Fibroblast of lung (primary cell): ENCODE measurements around the gene BAX. TPM values are rescaled to one million over a fixed set of nuclear protein-coding genes. Genes with fewer than 3 reads are reported as not detected.

Experiments used
- DNase-seq, 2 donors: peaks; one replicate each; pipeline versions ENCODE4 v3.0.0 to v3.0.0-alpha.2; 2010; ENCODE audit warnings: low read depth in 2 of 2
- H2AFZ ChIP-seq: 2 replicates; pipeline ENCODE4 v1.5.1; 2012; ENCODE audit warnings: low read length, control low read depth, inconsistent platforms
- H3K27ac ChIP-seq: 2 replicates; pipeline ENCODE4 v1.5.1; 2011; ENCODE audit warnings: low read length, control low read depth; ENCODE audit not compliant: insufficient read depth
- H3K27me3 ChIP-seq: 2 replicates; pipeline ENCODE4 v1.5.1; 2011; ENCODE audit warnings: mild to moderate bottlenecking, low read length; ENCODE audit not compliant: control insufficient read depth, insufficient read depth
- H3K36me3 ChIP-seq: 2 replicates; pipeline ENCODE4 v1.5.1; 2011; ENCODE audit warnings: low read length; ENCODE audit not compliant: control insufficient read depth, insufficient read depth
- H3K4me1 ChIP-seq: 2 replicates; pipeline ENCODE4 v1.5.1; 2011; ENCODE audit warnings: low read length; ENCODE audit not compliant: control insufficient read depth, insufficient read depth; ENCODE audit errors: extremely low read depth
- H3K4me2 ChIP-seq: 2 replicates; pipeline ENCODE4 v1.5.1; 2011; ENCODE audit warnings: low read length, control low read depth; ENCODE audit not compliant: insufficient read depth; ENCODE audit errors: extremely low read depth
- H3K4me3 ChIP-seq, 4 experiments: fragments of 200-600 bp in 1 of 4; sonication (generic) in 1 of 4; replicated peaks in 1 of 4; 2 replicates each; pipeline ENCODE4 v1.5.1; 2011 to 2016; ENCODE audit warnings: low read length in 4 of 4, low read depth in 3 of 4, mild to moderate bottlenecking in 3 of 4, control low read depth in 2 of 4, inconsistent platforms in 1 of 4, mixed read lengths in 1 of 4; ENCODE audit not compliant: insufficient read depth in 1 of 4; ENCODE audit errors: control extremely low read depth in 1 of 4
- H3K79me2 ChIP-seq: 2 replicates; pipeline ENCODE4 v1.5.1; 2012; ENCODE audit warnings: mild to moderate bottlenecking, low read length, inconsistent platforms; ENCODE audit not compliant: control insufficient read depth, insufficient read depth
- H3K9ac ChIP-seq: 2 replicates; pipeline ENCODE4 v1.5.1; 2011; ENCODE audit warnings: mild to moderate bottlenecking, low read length, control low read depth; ENCODE audit not compliant: insufficient read depth
- H3K9me3 ChIP-seq: 2 replicates; pipeline ENCODE4 v1.5.1; 2012; ENCODE audit warnings: low read depth, low read length; ENCODE audit not compliant: control insufficient read depth, insufficient read depth
- H4K20me1 ChIP-seq: 2 replicates; pipeline ENCODE4 v1.5.1; 2011; ENCODE audit warnings: low read length; ENCODE audit not compliant: control insufficient read depth, insufficient read depth; ENCODE audit errors: extremely low read depth
- CTCF ChIP-seq, 2 donors: IDR thresholded peaks in 1 of 2; conservative IDR thresholded peaks in 1 of 2; 1 replicate in 1 of 2; 2 replicates in 1 of 2; pipeline ENCODE4 v1.5.1; 2011 to 2012; ENCODE audit warnings: low read length in 2 of 2, control low read depth in 1 of 2, inconsistent platforms in 1 of 2, low read depth in 1 of 2, mild to moderate bottlenecking in 1 of 2
- EZH2 ChIP-seq: IDR thresholded peaks from 2 replicates; pipeline ENCODE4 v1.5.1; 2012; ENCODE audit warnings: low read length, control low read depth, mild to moderate bottlenecking; ENCODE audit errors: missing control alignments
- polyA plus RNA-seq, 2 donors: library from polyadenylated mRNA; depleted of rRNA in 1 of 2; stranded (reverse) in 1 of 2; unstranded in 1 of 2; fragments of >200 nt; gene quantifications; 2 replicates each; pipeline ENCODE4 v1.2.1, GENCODE V29; 2011 to 2012; ENCODE audit warnings: missing spikeins in 1 of 2
- total RNA-seq: library from RNA; depleted of rRNA; stranded (reverse); fragments of >200 nt; gene quantifications from 2 replicates; pipeline ENCODE4 v1.2.1, GENCODE V29; 2014

The BAX gene
- total and polyA plus RNA-seq, 2 donors (not counting 1 experiment from before 2014, with no cell fraction given) = 70.1 to 194 TPM

GRCh38 chr19:48950830-48951519, 3.7 kb upstream of the BAX start:
- H3K79me2 ChIP-seq = peaks cover 12% of the 10 kb centered on the region
- no peaks in the 10 kb centered on the region for H4K20me1 ChIP-seq
- no peak for TF ChIP-seq EZH2
- no peak for TF ChIP-seq CTCF (conservative IDR thresholded peaks at IDR 0.05 in 1 of 2, IDR thresholded peaks at IDR 0.05 in 1 of 2; ENCODE audit: low read depth in 1 of 2, low read length in 2 of 2)
- H2AFZ ChIP-seq = no peak overlapping the region
- H3K4me2 ChIP-seq = no peak overlapping the region
- no peak for DNase-seq
- peaks cover 7% of the 10 kb centered on the region for H3K4me1 ChIP-seq
- H3K4me3 ChIP-seq = no peak overlapping the region
- H3K9ac ChIP-seq = no peak overlapping the region
- no peaks in the 10 kb centered on the region for H3K9me3 ChIP-seq
- H3K36me3 ChIP-seq = peaks cover 4% of the 10 kb centered on the region
- no peaks in the 10 kb centered on the region for H3K27me3 ChIP-seq
- no peak overlapping the region for H3K27ac ChIP-seq

- Histone ChIP-seq H3K4me3 (no peak overlapping the region), H3K4me1 (peaks cover 11% of the 10 kb centered on the region), H4K20me1 (no peaks in the 10 kb centered on the region), H3K27ac (no peak overlapping the region), H3K36me3 (peaks cover 8% of the 10 kb centered on the region), H3K27me3 (no peaks in the 10 kb centered on the region), H2AFZ (no peak overlapping the region), H3K79me2 (peaks cover 25% of the 10 kb centered on the region), H3K4me2 (no peak overlapping the region), H3K9ac (no peak overlapping the region), H3K9me3 (no peaks in the 10 kb centered on the region)
- DNase-seq = no peak
- TF ChIP-seq EZH2 (no peak), CTCF (conservative IDR thresholded peaks at IDR 0.05 in 1 of 2, IDR thresholded peaks at IDR 0.05 in 1 of 2; ENCODE audit: low read depth in 1 of 2, low read length in 2 of 2) (no peak)
Measured at GRCh38 chr19:48953141-48953540, 1.5 kb upstream of the BAX start.

GRCh38 chr19:48953990-48954594, 583 bp upstream of the BAX start:
- Histone ChIP-seq H3K4me3 (peak overlapping the region; percentile 52 to 96 (median 83)), H3K9ac (no peak overlapping the region), H3K27ac (peak overlapping the region; percentile 97), H3K4me2 (peak overlapping the region; percentile 89), H3K4me1 (peaks cover 11% of the 10 kb centered on the region), H4K20me1 (no peaks in the 10 kb centered on the region), H3K36me3 (peaks cover 8% of the 10 kb centered on the region), H3K79me2 (peaks cover 25% of the 10 kb centered on the region), H3K27me3 (no peaks in the 10 kb centered on the region), H2AFZ (peak overlapping the region; percentile 81), H3K9me3 (no peaks in the 10 kb centered on the region)
- DNase-seq = no peak
- TF ChIP-seq CTCF (conservative IDR thresholded peaks at IDR 0.05 in 1 of 2, IDR thresholded peaks at IDR 0.05 in 1 of 2; ENCODE audit: low read depth in 1 of 2, low read length in 2 of 2) (no peak), EZH2 (no peak)
